HG02588 (cell line): ENCODE measurements around the gene FAM120A.
"Not testable (repeated sequence)": the region's sequence is repeated elsewhere in the genome, so short reads cannot be mapped to it uniquely, and the experiment has no call there.

ENCODE experiments used
- ATAC-seq: cut with Tn5 transposase; IDR thresholded peaks from one replicate; pipeline ENCODE4 v1.9.1; 2021; ENCODE audit warnings: mild to moderate bottlenecking, moderate library complexity; ENCODE audit not compliant: unreplicated experiment

FAM120A gene, protein sequence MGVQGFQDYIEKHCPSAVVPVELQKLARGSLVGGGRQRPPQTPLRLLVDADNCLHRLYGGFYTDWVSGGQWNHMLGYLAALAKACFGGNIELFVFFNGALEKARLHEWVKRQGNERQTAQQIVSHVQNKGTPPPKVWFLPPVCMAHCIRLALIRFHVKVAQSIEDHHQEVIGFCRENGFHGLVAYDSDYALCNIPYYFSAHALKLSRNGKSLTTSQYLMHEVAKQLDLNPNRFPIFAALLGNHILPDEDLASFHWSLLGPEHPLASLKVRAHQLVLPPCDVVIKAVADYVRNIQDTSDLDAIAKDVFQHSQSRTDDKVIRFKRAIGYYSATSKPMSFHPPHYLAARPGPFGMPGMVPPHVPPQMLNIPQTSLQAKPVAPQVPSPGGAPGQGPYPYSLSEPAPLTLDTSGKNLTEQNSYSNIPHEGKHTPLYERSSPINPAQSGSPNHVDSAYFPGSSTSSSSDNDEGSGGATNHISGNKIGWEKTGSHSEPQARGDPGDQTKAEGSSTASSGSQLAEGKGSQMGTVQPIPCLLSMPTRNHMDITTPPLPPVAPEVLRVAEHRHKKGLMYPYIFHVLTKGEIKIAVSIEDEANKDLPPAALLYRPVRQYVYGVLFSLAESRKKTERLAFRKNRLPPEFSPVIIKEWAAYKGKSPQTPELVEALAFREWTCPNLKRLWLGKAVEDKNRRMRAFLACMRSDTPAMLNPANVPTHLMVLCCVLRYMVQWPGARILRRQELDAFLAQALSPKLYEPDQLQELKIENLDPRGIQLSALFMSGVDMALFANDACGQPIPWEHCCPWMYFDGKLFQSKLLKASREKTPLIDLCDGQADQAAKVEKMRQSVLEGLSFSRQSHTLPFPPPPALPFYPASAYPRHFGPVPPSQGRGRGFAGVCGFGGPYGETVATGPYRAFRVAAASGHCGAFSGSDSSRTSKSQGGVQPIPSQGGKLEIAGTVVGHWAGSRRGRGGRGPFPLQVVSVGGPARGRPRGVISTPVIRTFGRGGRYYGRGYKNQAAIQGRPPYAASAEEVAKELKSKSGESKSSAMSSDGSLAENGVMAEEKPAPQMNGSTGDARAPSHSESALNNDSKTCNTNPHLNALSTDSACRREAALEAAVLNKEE

DNA sequence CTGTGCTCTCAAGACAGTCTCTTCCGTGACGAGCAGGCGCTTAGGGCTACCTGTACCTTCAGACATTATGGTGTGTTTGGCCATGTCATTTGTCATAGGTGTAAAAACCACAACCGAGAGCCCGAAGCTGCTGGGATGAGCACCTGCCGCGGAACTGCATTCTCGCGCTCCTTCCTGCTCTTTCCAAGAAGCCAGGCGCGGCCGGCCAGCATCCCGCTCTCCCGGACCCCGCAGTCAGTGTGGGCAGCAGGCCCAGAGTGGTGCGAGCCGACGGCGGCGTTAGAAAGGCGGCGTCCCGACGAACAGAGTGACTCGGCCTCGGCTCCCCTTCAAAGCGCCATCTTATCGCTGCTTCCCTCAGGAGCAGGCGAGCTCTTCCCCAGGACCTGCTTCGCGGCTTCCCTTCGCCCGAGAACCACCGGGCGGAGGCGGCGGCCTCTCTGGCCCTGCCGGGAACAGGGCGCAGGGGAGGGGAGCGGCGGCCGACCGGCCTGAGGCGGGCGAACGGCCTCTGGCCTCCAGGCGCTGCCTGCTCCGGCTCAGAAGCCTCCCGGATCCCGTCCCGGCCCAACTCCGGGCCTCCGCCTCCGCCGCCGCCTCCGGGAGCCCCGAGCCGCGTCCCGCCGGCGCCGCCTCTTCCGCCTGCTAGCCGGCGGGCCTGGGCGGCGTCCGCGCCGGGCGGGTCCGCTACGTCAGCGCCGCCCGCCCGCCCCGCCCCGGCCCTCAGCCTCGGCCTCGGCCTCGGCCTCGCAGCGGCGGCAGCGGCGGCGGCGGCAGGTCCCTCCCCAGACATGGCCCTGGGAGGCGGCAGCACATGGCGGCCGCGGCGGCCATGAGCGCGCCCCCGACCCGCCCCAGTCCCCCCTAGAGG is at the start of gene FAM120A:
FAM120A (plus strand) TSS at position 741 of the 871 bp plus-strand sequence. CDS start 231 bp downstream, outside the sequence.
- ATAC-seq = peak; percentile 62

DNA sequence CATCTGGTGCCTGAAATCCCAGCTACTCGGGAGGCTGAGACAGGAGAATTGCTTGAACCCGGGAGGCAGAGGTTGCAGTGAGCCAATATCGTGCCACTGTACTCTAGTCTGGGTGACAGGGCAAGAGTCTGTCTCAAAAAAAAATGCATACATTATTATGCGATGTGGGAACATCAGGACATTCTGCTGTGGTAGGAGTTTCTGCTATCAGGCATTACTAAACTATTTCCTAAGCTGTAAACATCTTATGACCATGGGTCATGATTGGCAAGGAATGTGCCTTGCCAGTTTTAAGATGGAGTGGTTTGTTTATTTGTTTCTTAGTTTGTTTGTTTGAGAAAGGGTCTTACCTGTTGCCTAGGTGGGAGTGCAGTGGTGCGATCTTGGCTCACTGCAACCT is 45.1 kb upstream of the FAM120A start:
- no peak for ATAC-seq

DNA sequence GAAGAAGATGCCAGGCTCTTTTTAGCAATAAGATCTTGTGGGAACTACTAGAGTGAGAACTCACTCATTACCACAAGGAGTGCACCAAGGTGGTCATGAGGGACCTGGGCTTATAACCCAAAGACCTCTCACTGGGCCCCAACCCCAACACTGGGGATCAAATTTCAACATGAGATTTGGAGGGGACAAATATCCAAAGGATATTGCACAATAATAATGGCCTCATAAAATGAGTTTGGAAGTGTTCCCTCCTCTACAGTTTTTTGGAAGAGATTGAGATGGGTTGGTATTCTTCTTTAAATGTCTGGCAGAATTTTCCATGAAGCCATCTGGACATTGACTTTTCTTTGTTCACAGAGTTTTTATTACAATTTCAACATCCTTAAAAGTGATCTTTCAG is 38.0 kb upstream of the FAM120A start:
- ATAC-seq = no peak

DNA sequence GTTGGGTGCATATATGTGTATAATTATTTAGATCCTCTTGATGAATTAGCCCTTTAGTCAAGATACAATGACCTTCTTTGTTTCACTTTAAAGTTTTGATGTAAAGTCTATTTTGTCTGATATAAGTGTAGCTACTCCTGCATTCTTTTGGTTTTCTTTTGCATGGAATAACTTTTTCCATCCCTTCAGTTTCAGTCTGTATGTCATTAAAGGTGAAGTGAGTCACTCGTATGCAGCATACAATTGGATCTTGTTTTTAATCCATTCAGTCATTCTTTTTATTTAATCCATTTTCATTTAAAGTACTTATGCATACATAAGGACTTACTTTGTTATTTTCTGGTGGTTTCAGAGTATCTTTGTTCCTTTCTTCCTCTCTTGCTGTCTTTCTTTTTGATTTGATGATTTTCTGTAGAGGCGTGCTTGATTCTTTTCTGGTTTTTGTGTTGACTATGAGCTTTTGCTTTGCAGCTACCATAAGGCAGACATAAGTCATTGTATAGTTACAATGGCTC is 36.3 kb upstream of the FAM120A start:
- ATAC-seq = no peak

DNA sequence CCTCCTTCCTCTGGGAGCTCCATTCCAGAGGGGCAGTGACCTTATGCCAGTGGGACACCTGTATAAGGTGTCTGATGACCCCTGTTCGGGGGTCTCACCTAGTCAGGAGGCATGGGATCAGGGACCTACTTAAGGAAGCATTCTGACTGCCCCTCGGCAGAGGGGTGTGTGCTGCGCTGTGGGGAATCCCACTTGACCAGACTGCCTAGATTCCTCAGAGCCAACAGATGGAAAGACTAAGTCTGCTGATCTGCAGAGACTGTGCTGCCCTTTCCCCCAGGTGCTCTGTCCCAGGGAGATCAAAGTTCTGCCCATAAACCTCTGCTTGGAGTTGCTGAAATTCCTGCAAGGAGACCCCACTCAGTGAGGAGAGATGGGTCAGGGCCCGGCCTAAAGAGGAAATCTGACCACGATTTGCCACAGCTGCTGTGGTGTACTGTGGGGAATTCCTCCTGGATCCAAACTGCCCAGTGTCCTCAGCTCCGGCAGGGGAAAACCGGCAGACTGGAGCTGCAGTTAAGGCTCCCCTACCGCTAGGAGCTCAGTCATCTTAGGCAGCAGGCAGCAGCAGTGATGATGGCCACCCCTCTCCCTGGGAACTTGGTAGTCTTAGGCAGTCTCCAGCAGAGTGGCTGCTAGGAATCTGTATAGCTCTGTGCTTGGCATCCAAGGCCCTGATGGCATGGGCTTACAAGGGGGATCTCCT is 34.8 kb upstream of the FAM120A start:
- ATAC-seq = no peak

DNA sequence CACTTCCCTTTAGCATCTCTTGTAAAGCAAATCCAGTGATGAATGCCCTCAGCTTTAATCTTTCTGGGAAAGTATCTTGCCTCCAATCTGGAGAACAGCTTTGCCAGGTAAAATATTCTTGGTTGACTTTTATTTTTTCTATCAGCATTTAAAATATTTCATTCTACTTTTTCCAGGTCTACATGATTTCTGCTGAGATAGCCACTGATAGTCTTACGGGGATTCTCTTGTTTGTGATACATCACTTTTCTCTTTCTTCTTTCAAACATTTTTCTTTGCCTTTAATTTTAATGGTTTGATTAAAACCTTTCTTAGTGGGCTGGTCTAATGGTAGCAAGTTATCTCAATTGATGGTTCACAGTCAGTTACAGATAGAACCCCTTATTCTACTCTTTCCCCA is 33.9 kb upstream of the FAM120A start:
- ATAC-seq = no peak

DNA sequence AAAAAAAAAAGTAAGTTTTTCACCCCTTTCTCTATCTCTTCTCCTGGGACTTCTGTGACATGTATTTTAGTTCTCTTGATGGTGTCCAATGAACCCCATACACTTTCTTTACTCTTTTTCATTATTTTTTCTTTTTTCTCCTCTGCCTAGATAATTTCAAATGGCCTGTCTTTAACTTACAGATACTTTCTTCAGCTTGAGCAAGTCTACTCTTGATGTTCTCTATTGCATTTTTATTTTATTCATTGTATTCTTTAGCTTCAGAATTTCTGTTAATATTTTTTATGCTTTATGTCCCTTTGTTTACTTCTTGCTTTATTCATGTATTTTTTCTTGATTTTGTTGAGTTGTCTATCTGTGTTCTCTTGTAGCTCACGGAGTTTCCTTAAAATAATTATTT is 32.5 kb upstream of the FAM120A start:
- ATAC-seq = no peak

DNA sequence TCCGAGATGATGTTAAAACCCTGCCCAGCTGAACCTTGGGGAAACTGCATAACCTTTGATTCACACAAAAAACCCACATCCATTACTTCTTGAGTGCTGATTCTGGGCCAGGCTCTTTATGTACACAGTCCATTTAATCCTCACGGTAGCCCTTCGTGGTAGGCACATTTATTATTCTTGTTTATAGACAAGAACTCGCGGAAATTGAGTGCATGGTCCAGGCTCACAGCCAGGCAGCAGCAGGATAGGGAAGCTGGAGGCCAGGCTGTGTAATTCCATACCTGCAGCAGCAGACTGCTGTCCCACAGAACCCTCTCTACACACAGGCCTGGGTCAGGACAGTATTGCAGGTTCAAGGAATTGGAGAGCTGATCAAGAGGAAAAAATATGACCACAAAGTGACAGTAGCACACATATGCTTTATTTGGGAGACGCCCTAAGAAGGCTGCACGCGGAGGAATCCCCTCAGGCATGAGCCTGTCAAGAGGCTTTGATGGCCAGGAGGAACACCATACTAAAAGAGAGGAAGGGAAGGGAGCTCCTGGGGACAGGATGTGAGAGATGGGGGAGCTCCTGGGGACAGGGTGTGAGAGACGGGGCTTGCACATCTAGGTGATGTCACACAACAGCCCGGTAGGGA is 28.4 kb upstream of the FAM120A start:
- no peak for ATAC-seq

DNA sequence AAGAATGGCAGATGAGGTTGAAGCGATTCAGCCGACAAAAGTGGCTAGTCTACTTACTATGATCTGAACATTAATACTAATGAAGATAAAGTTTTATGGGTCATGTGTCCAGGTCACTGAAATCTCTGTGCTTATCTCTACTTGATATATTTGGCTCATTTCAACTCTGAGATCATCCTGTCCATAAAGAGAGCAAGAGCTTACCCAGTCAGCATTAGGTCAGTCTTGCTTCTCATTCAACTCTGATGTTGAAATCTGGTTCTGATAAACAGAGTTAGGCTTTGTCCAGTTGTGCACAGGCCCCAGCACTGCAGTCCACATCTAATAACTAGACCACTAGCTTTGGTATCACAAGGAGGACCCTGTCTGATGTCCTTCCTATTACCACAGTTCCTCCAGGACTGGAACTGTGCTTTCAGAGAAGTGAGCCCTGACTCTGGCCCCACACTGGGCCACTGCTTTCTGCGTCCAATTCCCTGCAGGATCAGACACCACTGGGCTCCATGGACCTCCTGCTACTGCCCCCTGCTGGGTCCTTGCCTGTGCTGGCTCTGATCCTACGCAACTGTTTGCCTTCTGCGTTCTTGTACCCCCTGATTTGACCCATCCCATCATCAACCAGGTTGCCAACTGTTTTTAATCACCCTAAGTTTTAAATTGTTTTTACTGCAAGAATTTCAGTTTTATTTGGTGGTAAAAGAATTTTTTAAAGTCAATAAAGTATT is 23.7 kb upstream of the FAM120A start:
- ATAC-seq = no peak

DNA sequence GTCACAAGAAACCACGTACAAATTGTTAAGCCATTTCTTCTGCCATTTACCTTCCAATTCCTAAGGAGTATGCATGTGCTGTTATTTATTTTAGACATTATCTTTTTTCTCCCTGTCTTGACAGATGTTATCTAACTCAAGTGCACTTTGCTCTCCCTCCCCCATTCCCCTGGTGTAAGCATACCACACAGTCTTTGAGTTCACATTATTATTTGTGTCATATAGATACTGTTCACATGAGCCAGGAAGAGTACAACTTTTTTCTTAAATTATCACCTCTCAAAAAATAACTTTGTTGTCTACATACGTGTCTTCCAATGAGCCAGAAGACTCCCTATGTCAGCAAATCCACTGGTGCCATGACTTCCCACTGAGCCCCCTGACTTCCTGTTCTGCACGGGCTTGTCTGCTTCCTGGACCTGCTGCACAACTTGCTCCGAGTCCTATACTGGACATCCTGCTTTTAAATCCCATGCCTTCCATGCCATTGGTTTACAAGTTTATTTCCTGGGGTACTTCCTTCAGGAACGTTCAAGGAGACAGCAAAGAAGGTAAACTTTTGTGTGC is 19.9 kb upstream of the FAM120A start:
- ATAC-seq = no peak

DNA sequence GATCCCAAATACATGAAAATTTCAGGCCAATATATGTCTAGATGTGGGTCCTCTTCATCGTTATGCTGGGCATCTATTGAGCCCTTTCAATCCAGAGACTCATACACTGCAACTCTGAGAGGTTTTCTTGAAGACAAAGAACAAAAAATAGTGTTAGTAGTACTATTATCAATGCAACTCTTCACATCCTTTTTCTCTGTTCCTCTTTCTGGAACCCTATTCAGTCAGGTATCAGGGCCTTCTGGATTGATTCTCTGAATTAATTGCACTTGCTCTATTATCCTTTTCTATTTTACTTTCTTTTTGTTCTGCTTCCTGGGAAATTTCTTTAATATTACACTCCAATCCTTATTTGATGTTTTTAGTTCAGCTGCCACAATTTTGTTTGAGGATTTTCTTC is 18.5 kb upstream of the FAM120A start:
- no peak for ATAC-seq

DNA sequence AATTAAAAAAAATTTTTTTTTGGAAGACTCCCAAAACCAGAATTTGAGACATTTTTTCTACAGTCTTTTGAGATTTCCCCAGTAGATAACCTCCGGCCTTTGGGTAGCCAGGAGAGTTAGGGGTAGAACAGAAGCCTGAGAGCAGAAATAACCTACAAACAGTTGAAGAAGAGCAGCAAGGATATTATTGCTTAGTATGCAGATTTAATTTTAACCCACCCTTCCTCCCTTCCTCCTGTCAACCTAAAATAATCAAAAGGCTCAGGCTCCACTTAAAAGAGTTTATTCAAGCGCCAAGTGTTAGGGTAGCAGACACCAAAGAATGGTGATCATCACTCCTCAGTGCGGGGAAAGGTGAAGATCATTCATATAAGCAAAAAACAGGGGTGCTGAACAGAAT is 17.4 kb upstream of the FAM120A start:
- no peak for ATAC-seq

DNA sequence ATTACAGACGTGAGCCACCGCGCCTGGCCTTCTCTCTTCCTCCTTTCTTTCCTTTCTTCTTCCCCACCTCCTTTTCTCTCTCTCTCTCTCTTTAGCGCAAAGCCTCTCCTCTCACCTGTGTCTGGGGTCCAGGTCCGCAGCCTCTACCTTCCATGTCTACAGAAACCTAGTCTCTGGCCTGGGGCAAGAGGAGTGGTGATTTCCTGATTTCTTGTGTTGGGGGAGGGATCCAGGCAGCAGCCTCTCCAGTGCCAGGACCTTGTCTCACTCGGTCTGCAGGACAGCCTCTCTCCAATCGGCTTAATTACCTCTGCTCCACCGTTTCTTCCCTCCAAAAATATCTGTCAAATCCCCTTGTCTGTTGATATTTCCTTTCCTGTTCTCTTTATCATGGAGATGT is 16.1 kb upstream of the FAM120A start:
- no peak for ATAC-seq

DNA sequence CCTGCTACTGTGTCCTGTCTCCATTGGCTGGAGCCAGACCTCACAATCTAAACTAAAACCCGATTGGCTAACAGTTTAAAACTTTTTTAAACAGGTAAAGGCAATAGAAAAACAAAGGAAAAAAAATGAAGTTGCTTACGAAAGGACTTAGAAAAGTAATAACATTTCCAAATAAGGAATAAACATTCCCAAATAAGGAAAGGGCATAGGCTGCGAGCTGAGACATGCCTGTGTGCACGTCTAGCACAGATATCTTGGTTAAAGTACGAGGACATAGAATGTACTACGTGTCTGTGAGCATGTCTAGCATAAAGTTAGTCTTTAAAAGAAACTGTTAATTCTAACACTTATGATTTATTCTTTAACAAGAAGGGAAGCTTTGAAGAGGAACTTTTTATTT is 15.3 kb upstream of the FAM120A start:
- no peak for ATAC-seq

DNA sequence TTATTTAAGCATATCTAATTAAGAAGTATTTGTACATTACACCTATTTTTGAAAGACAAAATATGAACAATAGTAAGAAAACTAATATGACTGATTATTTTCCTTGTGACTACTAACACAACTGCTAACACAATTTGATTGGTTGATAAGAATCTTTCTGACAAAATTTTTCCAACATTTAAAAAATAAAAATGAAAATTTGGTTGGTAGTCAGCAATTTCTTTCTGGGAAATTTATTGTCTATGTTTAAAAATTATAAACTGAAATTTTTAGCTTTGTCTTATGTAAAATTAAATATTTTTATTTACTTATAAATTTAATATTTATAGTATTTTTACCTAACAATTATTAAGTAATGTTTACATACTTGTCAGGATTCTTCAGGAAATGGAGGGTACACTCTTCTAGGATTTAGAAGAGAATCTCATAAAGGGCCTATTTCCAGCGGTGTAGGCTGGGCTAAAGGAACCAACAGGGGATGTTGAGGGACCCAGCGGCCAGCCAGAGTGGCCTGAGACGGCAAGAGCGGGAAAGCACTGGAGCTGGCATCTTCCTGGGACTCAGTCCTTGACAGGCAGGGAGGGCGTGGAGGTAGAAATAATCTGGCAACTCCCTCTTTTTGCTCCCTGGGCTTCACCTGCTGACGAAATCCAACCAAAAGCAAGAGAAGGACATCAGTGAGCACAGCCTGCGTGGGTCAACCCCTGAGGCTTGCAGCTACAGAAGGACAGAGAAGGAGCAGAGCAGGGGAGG is 14.7 kb upstream of the FAM120A start:
- no peak for ATAC-seq

DNA sequence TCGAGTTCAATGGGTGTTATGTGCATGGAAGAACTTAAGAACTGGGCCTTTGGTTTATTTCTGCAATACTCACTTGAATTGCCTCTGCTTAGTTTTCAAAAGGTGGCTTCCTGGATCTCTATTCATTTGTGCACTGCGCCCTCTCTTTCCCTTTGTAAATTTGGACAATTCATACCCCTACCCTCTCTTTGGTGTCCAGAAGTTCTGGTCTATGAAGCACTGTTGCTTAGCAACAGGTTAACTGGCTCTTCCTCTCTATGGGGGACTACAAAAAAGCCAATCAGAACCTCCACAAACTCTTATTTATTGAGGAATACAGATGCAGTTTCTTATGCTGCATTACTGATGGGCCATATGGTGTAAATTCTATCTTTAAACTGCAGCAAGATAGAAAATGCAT is 13.5 kb upstream of the FAM120A start:
- no peak for ATAC-seq

DNA sequence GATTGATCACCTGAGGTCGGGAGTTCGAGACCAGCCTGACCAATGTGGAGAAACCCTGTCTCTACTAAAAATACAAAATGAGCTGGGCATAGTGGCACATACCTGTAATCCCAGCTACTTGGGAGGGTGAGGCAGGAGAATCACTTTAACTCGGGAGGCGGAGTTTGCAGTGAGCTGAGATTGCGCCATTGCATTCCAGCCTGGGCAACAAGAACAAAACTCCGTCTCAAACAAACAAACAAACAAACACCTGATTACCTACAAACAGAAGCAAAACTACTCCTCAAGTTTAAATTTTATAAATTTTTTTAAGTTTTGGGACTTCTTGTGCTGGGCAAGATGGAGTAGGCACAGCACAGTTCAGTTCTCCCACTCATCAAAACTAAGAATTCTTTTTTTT is 12.2 kb upstream of the FAM120A start:
- ATAC-seq = not testable (repeated sequence)
